ENCODE measurements around the gene ELMOD3.

GRCh38 chr2:85376291-85377065 is 21.9 kb downstream of the ELMOD3 start:
- TF ChIP-seq, protein P1, sequence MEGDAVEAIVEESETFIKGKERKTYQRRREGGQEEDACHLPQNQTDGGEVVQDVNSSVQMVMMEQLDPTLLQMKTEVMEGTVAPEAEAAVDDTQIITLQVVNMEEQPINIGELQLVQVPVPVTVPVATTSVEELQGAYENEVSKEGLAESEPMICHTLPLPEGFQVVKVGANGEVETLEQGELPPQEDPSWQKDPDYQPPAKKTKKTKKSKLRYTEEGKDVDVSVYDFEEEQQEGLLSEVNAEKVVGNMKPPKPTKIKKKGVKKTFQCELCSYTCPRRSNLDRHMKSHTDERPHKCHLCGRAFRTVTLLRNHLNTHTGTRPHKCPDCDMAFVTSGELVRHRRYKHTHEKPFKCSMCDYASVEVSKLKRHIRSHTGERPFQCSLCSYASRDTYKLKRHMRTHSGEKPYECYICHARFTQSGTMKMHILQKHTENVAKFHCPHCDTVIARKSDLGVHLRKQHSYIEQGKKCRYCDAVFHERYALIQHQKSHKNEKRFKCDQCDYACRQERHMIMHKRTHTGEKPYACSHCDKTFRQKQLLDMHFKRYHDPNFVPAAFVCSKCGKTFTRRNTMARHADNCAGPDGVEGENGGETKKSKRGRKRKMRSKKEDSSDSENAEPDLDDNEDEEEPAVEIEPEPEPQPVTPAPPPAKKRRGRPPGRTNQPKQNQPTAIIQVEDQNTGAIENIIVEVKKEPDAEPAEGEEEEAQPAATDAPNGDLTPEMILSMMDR (conservative IDR thresholded peaks at IDR 0.05; ENCODE audit: low read length): no peak
- no peak for TF ChIP-seq EZH2phosphoT487 (IDR thresholded peaks at IDR 0.05; ENCODE audit: borderline replicate concordance)
